Adrenal gland (tissue), 12 donors: ENCODE results near the gene RYK. TPM values are rescaled to one million over a fixed set of nuclear protein-coding genes. Genes with fewer than 3 reads are reported as not detected.

Experiments
- DNase-seq, 7 donors: peaks; one replicate each; pipeline ENCODE4 v3.0.0-alpha.2; 2019 to 2020
- H3K27ac ChIP-seq, 5 donors: fragments of 200-600 bp; sonication (generic) in 4 of 5; 1 replicate in 3 of 5; 2 replicates in 2 of 5; pipeline versions ENCODE4 v1.5.1 to v1.8.0; 2016 to 2020; ENCODE audit warnings: mild to moderate bottlenecking in 1 of 5
- H3K27me3 ChIP-seq: fragments of 200-600 bp; 2 replicates; pipeline ENCODE4 v1.8.0; 2021
- H3K36me3 ChIP-seq, 2 donors: fragments of 200-600 bp; replicated peaks in 1 of 2; 1 replicate in 1 of 2; 2 replicates in 1 of 2; pipeline versions ENCODE4 v1.5.1 to v1.8.0; 2018 to 2022
- H3K4me1 ChIP-seq, 2 donors: fragments of 200-600 bp; replicated peaks in 1 of 2; 1 replicate in 1 of 2; 2 replicates in 1 of 2; pipeline versions ENCODE4 v1.5.1 to v1.8.0; 2018 to 2021
- H3K4me3 ChIP-seq, 4 donors: fragments of 200-600 bp; sonication (generic) in 3 of 4; one replicate each; pipeline ENCODE4 v1.5.1; 2016 to 2018
- H3K9me3 ChIP-seq, 3 donors: fragments of 200-600 bp; sonication (generic) in 1 of 3; replicated peaks in 1 of 3; 1 replicate in 2 of 3; 2 replicates in 1 of 3; pipeline versions ENCODE4 v1.5.1 to v1.8.0; 2016 to 2021
- CTCF ChIP-seq, 6 experiments: fragments of 450-650 bp in 4 of 6; fragments of 200-600 bp in 2 of 6; sonication (generic) in 1 of 6; IDR thresholded peaks; 1 replicate in 5 of 6; 2 replicates in 1 of 6; pipeline versions ENCODE4 v1.5.1 to v1.8.0; 2016 to 2021; ENCODE audit warnings: antibody characterized with exemption in 6 of 6, mild to moderate bottlenecking in 2 of 6, moderate library complexity in 1 of 6
- POLR2A ChIP-seq, 2 donors: fragments of 450-650 bp; IDR thresholded peaks; one replicate each; pipeline ENCODE4 v1.6.1; 2017; ENCODE audit warnings: antibody characterized with exemption in 2 of 2, mild to moderate bottlenecking in 2 of 2, moderate library complexity in 1 of 2
- WGBS, 4 donors: extraction: QIAGEN DNeasy Blood & Tissue Kit in 2 of 4; methylation state at CpG; one replicate each; pipeline versions ENCODE4 v1.1.5 to v1.1.7; 2013 to 2017; 5-methylcytosine and 5-hydroxymethylcytosine counted together
- intact Hi-C, 2 donors: fragments of 100-400 bp; cut with DNase I; formaldehyde crosslinking; loops; one replicate each; pipeline versions ENCODE4 v1.14.1 to v1.15.0; 2022 to 2023
- polyA plus RNA-seq, 3 donors: library from polyadenylated mRNA; stranded (reverse); fragments of 200-250 nt in 2 of 3; fragments of 350-450 nt in 1 of 3; fragmentation: Illumina TruSeq in 1 of 3; extraction: RNeasy Lipid Tissue Mini Kit (QIAGEN cat#74804) in 1 of 3; gene quantifications; one replicate each; pipeline ENCODE4 v1.2.3, GENCODE V29; 2013 to 2014
- total RNA-seq, 9 donors: library from RNA; depleted of rRNA in 4 of 9; stranded (reverse); fragments of >200 nt in 4 of 9; fragments of 120-200 nt in 1 of 9; fragmentation: NEBNext Ultra II Directional in 1 of 9; extraction: Animal tissue kit (Norgen Biotek cat#: 25700) in 1 of 9; gene quantifications; one replicate each; pipeline versions ENCODE4 v1.1.0 to v1.2.4, GENCODE V29; 2013 to 2023
- donor health status: healthy with polysubstance abuse.
- donor health status: Bipolar disorder and iron deficiency.
- donor health status: DM: yes; HTN: yes; CAD: no.
- donor health status: DM: no; HTN: no; CAD: no.
- donor health status: DM: no; HTN: no; CAD: no.
- donor health status: DM: yes; HTN: yes; CAD: no.

RYK gene
- total and polyA plus RNA-seq, 12 donors: 27.7 to 74.4 (median 42.1) TPM

GRCh38 chr3:134146666-134147065 lies 104.0 kb downstream of the RYK start:
- H3K4me1 ChIP-seq: no peaks in the 10 kb centered on the region
- DNase-seq: no peak
- no peak overlapping the region for H3K27ac ChIP-seq
- no peaks in the 10 kb centered on the region for H3K36me3 ChIP-seq
- intact Hi-C loops: no loop called here
- no peaks in the 10 kb centered on the region for H3K9me3 ChIP-seq
- no peak for TF ChIP-seq CTCF (IDR thresholded peaks at IDR 0.05)
- TF ChIP-seq POLR2A (IDR thresholded peaks at IDR 0.05): no peak
- no peaks in the 10 kb centered on the region for H3K27me3 ChIP-seq
- H3K4me3 ChIP-seq: no peak overlapping the region

GRCh38 chr3:134145183-134145582 lies 105.5 kb downstream of the RYK start:
- H3K36me3 ChIP-seq: no peaks in the 10 kb centered on the region
- intact Hi-C loops: no loop called here
- H3K27me3 ChIP-seq: no peaks in the 10 kb centered on the region
- WGBS, 4 donors: 68 to 74% (median 71%) methylated on average over 3 of the region's 3 CpGs
- no peak overlapping the region for H3K27ac ChIP-seq
- no peak for DNase-seq
- no peak overlapping the region for H3K4me3 ChIP-seq
- H3K4me1 ChIP-seq: no peaks in the 10 kb centered on the region
- no peak for TF ChIP-seq POLR2A (IDR thresholded peaks at IDR 0.05)
- no peak for TF ChIP-seq CTCF (IDR thresholded peaks at IDR 0.05)
- H3K9me3 ChIP-seq: no peaks in the 10 kb centered on the region

- TF ChIP-seq POLR2A (IDR thresholded peaks at IDR 0.05) (no peak), CTCF (IDR thresholded peaks at IDR 0.05) (no peak)
- WGBS, 4 donors: 66 to 83% (median 70%) methylated on average over 3 of the region's 3 CpGs
- Histone ChIP-seq H3K36me3 (no peaks in the 10 kb centered on the region), H3K9me3 (no peaks in the 10 kb centered on the region), H3K4me1 (no peaks in the 10 kb centered on the region), H3K27me3 (no peaks in the 10 kb centered on the region), H3K27ac (no peak overlapping the region), H3K4me3 (no peak overlapping the region)
- no peak for DNase-seq
- intact Hi-C loops: no loop called here
These were observed 106.0 kb downstream of the RYK start for GRCh38 chr3:134144694-134145093.

GRCh38 chr3:134143828-134144401 lies 106.7 kb downstream of the RYK start:
- intact Hi-C loops: no loop called here
- 75 to 85% (median 81%) methylated on average over 6 of the region's 6 CpGs for WGBS, 4 donors

More at GRCh38 chr3:134143828-134144401, 106.7 kb downstream of the RYK start:
- TF ChIP-seq POLR2A (IDR thresholded peaks at IDR 0.05): no peak
- TF ChIP-seq CTCF (IDR thresholded peaks at IDR 0.05): no peak
- no peak for DNase-seq
- Histone ChIP-seq H3K27ac (peak overlapping the region in 1 of 5 donors; percentile 27), H3K4me1 (no peaks in the 10 kb centered on the region), H3K9me3 (no peaks in the 10 kb centered on the region), H3K4me3 (no peak overlapping the region), H3K36me3 (no peaks in the 10 kb centered on the region), H3K27me3 (no peaks in the 10 kb centered on the region)
